Kidney epithelial cell (primary cell): Measurements from ENCODE around the gene TRIM52. TPM values are rescaled to one million over a fixed set of nuclear protein-coding genes. Genes with fewer than 3 reads are reported as not detected.
"Not testable (repeated sequence)": the region's sequence is repeated elsewhere in the genome, so short reads cannot be mapped to it uniquely, and the experiment has no call there.

Experiments
- DNase-seq: peaks from one replicate; pipeline ENCODE4 v3.0.0-alpha.2; 2010; ENCODE audit warnings: low read depth
- H3K27me3 ChIP-seq: 2 replicates; pipeline ENCODE4 v1.6.0; 2011; ENCODE audit warnings: low read length; ENCODE audit not compliant: control insufficient read depth, insufficient read depth
- H3K36me3 ChIP-seq: 2 replicates; pipeline ENCODE4 v1.5.1; 2011; ENCODE audit warnings: low read length; ENCODE audit not compliant: control insufficient read depth, insufficient read depth
- H3K4me3 ChIP-seq: 2 replicates; pipeline ENCODE4 v1.5.1; 2011; ENCODE audit warnings: low read depth, mild to moderate bottlenecking, control low read depth, low read length
- CTCF ChIP-seq: IDR thresholded peaks from 2 replicates; pipeline ENCODE4 v1.5.1; 2011; ENCODE audit warnings: mild to moderate bottlenecking, moderate library complexity, low read length, control low read depth, inconsistent platforms; ENCODE audit not compliant: insufficient read depth, poor library complexity, severe bottlenecking
- total RNA-seq: library from RNA; depleted of rRNA; stranded (reverse); fragments of >200 nt; gene quantifications from 2 replicates; pipeline ENCODE4 v1.2.3, GENCODE V29; 2015

The TRIM52 gene
- total RNA-seq, 1 donor from 2014 or later: 6.0 TPM

GRCh38 chr5:181281984-181282316 is 21.0 kb upstream of the TRIM52 start:
- TF ChIP-seq CTCF: no peak
- Histone ChIP-seq H3K36me3 (no peaks in the 10 kb centered on the region), H3K4me3 (no peak overlapping the region), H3K27me3 (no peaks in the 10 kb centered on the region)
- DNase-seq: no peak

- Histone ChIP-seq H3K4me3 (no peak overlapping the region), H3K36me3 (no peaks in the 10 kb centered on the region), H3K27me3 (no peaks in the 10 kb centered on the region)
- no peak for TF ChIP-seq CTCF
- DNase-seq: no peak
These were observed 20.4 kb upstream of the TRIM52 start for GRCh38 chr5:181281077-181281983.

DNA sequence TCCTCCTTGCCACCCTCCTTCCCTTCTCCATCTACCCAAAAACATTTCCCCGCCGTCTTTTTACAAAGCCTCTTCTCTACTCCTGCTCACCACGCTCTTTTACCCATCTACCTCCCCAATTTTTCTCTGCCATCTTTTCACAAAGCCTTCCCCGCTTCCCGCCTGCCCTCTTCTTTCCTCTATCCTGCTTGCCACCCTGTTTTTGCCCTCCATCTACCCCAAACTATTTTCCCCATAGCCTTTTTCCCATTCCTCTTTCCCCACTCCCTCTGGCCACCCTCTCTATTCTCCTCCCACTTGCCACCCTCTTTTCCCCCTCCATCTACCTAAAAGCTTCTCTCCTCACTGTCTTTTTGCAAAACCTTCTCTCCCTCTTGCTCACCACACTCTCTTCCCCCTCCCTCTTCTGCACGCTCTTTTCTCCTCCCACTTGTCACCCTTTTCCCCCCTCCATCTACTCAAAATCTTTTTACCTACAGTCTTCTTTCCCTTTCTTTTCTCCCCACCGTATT is 19.4 kb upstream of the TRIM52 start:
- TF ChIP-seq CTCF: no peak
- Histone ChIP-seq H3K27me3 (no peaks in the 10 kb centered on the region), H3K36me3 (no peaks in the 10 kb centered on the region), H3K4me3 (no peak overlapping the region)
- DNase-seq: no peak

- not testable (repeated sequence) for DNase-seq
These were observed 12.4 kb upstream of the TRIM52 start for GRCh38 chr5:181273433-181273744.

GRCh38 chr5:181271081-181271480 is 10.1 kb upstream of the TRIM52 start:
- H3K27me3 ChIP-seq: no peaks in the 10 kb centered on the region
- TF ChIP-seq CTCF: no peak
- no peaks in the 10 kb centered on the region for H3K36me3 ChIP-seq
- DNase-seq: no peak
- H3K4me3 ChIP-seq: no peak overlapping the region

More at GRCh38 chr5:181273433-181273744, 12.4 kb upstream of the TRIM52 start:
- H3K4me3 ChIP-seq, H3K27me3 ChIP-seq, H3K36me3 ChIP-seq: not testable (repeated sequence)

DNA sequence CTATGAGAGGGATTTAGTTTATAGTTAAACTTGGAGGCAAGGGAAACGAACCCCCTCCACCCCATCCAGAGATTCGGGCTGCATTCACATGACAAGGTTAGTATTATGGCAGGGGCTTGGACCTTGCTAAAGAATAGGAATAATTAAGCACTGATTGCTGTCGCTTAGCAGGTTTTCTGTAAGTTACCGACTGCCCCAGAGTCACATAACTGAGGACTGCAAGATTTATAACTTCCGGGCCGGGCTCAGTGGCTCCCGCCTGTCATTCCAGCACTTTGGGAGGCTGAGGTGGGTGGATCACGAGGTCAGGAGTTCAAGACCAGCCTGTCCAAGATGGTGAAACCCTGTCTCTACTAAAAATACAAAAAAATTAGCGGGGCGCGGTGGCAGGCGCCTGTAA is 7.0 kb upstream of the TRIM52 start:
- H3K4me3 ChIP-seq, DNase-seq, H3K36me3 ChIP-seq, H3K27me3 ChIP-seq: not testable (repeated sequence)

DNA sequence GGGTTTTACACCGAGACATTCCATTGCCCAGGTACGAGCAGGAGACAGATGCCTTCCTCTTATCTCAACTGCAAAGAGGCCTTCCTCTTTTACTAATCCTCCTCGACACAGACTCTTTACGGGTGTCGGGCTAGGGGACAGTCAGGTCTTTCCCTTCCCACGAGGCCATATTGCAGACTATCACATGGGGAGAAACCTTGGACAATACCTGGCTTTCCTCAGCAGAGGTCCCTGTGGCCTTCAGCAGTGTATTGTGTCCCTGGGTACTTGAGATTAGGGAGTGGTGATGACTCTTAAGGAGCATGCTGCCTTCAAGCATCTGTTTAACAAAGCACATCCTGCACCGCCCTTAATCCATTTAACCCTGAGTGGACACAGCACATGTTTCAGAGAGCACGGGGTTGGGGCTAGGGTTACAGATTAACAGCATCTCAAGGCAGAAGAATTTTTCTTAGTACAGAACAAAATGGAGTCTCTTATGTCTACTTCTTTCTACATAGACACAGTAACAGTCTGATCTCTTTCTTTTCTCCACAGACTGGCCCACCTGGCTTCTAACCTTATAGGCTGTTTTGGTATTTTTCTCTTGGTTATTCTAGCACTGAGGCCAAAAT is 6.5 kb upstream of the TRIM52 start:
- DNase-seq, H3K36me3 ChIP-seq, H3K27me3 ChIP-seq, H3K4me3 ChIP-seq: not testable (repeated sequence)
